NB4 (cell line): Measurements from ENCODE around the gene ENAH.

Experiments
- MYC ChIP-seq: IDR thresholded peaks from 2 replicates; pipeline ENCODE4 v1.6.1; 2011; ENCODE audit warnings: low read depth, low read length
- POLR2A ChIP-seq: IDR thresholded peaks from 2 replicates; pipeline ENCODE4 v1.6.1; 2011; ENCODE audit warnings: mild to moderate bottlenecking; ENCODE audit not compliant: insufficient read length; ENCODE audit errors: extremely low read depth
- TF ChIP-seq, protein P1 (sequence below): IDR thresholded peaks from one replicate; pipeline ENCODE4 v1.5.1; 2012; ENCODE audit warnings: low read depth, low read length
- TF ChIP-seq, protein P2 (sequence below): IDR thresholded peaks from 2 replicates; pipeline ENCODE4 v1.6.1; 2011; ENCODE audit warnings: low read depth, low read length

DNA sequence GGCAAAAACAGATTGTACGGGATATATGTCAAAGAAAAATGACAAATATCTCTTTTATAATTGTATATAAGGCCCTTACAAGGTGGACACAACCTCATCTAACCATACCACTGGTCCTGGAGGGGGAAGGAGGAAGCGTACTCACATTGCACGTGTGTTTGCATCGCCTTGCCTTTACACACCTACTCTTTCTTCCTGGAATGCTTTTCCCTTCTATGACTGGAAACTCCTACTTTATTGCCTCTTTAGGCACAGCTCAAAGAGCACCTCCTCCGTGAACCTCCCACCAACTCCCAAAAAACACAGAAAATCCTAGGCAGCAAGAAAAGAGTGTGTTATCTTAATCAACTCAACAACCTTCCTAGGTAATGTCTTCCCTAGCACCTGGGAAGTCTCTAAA, 125.3 kb downstream of the ENAH start:
- TF ChIP-seq, protein P1, sequence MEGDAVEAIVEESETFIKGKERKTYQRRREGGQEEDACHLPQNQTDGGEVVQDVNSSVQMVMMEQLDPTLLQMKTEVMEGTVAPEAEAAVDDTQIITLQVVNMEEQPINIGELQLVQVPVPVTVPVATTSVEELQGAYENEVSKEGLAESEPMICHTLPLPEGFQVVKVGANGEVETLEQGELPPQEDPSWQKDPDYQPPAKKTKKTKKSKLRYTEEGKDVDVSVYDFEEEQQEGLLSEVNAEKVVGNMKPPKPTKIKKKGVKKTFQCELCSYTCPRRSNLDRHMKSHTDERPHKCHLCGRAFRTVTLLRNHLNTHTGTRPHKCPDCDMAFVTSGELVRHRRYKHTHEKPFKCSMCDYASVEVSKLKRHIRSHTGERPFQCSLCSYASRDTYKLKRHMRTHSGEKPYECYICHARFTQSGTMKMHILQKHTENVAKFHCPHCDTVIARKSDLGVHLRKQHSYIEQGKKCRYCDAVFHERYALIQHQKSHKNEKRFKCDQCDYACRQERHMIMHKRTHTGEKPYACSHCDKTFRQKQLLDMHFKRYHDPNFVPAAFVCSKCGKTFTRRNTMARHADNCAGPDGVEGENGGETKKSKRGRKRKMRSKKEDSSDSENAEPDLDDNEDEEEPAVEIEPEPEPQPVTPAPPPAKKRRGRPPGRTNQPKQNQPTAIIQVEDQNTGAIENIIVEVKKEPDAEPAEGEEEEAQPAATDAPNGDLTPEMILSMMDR, result no peak
- TF ChIP-seq POLR2A (no peak), MYC (no peak)
- TF ChIP-seq, protein P2, sequence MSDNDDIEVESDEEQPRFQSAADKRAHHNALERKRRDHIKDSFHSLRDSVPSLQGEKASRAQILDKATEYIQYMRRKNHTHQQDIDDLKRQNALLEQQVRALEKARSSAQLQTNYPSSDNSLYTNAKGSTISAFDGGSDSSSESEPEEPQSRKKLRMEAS, result no peak
